ENCODE results near the gene ACR.
A peak's percentile ranks its signal among the peaks of the same experiment; 100 is the strongest.
"Not testable (repeated sequence)": the region's sequence is repeated elsewhere in the genome, so short reads cannot be mapped to it uniquely, and the experiment has no call there.

The ACR gene

DNA sequence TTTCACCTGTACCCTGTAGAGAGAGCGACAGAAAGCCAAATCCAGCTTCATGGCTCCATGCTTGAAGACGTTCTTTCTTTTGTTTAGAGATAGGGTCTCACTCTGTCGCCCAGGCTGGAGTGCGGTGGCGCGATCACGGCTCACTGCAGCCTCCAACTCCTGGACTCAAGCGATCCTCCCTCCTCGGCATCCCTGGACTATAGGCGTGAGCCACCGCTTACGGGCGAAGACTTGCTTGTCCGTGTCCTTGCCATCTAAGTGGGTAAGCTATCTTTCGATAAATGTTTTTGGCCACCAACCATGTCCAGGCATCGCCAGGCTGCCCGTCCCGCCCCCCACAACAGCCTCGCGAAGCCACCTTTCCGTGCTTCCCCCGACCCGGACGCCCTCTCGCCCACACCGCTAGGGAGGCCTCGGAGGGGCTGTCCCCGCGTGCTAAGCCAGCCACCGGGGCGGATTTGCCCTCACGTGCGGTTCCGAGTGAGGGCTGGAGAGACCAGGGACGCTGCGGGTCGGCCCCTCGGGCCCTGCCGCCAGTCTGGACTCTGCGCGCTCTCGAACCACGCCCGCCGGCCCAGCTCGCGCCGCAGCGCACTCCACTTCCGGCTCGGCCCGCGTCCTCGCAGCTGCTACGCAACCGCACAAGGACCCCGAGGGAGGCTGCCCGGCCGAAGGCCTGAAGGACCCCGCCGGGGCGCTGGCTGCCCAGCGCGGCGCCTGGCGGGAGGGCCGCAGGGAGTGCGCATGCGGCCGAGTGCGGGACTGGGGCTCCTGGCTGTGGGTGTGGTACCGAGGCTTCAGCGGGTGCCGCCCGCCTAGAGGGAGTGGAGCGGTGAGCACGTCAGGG lies 45.3 kb downstream of the ACR start, which contains the start of gene RABL2B:
Gene RABL2B, minus strand, starts transcription at position 604 of the 847 bp plus-strand sequence. CDS start 1,342 bp downstream, outside the sequence.
- DNase-seq: peak; percentile 92

GRCh38 chr22:50783880-50784276 lies 45.9 kb downstream of the ACR start:
- not testable (repeated sequence) for DNase-seq

DNA sequence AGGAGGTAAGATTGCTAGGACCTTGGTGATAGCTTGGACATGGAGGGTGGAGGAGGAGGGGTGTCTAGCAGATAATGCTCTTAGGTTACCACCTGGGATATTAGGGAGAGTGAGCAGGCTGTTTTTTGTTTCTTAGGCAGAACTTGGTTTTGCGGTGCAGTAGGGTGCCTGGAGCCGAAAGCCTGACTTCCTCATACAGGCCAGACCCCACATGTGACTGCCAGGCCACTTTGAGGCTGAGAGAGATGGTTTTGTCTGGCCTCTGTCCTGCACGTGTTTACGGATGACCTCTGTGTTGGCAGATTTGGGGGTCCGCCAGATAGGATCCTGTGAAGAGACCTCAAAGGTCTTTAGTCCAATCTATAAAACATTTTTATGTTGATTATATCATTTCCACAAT lies 47.3 kb downstream of the ACR start:
- DNase-seq: not testable (repeated sequence)

- DNase-seq: not testable (repeated sequence)
Measured at GRCh38 chr22:50786936-50787335, 48.9 kb downstream of the ACR start.

Data from right hindlimb (tissue), 1 donor.